Right lobe of liver (tissue), 6 donors: ENCODE results near the gene SLC16A8. TPM values are rescaled to one million over a fixed set of nuclear protein-coding genes. Genes with fewer than 3 reads are reported as not detected.

ENCODE experiments used
- ATAC-seq, 4 donors: fragments of 200-7000 bp; cut with Tn5 transposase; one replicate each; pipeline ENCODE4 v1.9.1; 2020; ENCODE audit warnings: mild to moderate bottlenecking in 4 of 4, moderate library complexity in 4 of 4
- DNase-seq, 3 donors: peaks; one replicate each; pipeline ENCODE4 v3.0.0-alpha.2; 2020
- H3K27ac ChIP-seq, 3 donors: fragments of 200-600 bp; one replicate each; pipeline ENCODE4 v1.8.0; 2022
- H3K27me3 ChIP-seq, 2 donors: fragments of 200-600 bp; one replicate each; pipeline ENCODE4 v1.8.0; 2022
- H3K36me3 ChIP-seq, 4 donors: fragments of 200-600 bp; sonication (generic) in 1 of 4; one replicate each; pipeline versions ENCODE4 v1.5.1 to v1.8.0; 2017 to 2022; ENCODE audit warnings: control low read depth in 1 of 4
- H3K4me1 ChIP-seq, 4 donors: fragments of 200-600 bp; sonication (generic) in 1 of 4; one replicate each; pipeline versions ENCODE4 v1.5.1 to v1.8.0; 2017 to 2022; ENCODE audit warnings: control low read depth in 1 of 4
- H3K4me3 ChIP-seq, 3 donors: fragments of 200-600 bp; one replicate each; pipeline ENCODE4 v1.8.0; 2022
- H3K9me3 ChIP-seq, 4 donors: fragments of 200-600 bp; sonication (generic) in 1 of 4; one replicate each; pipeline versions ENCODE4 v1.5.1 to v1.8.0; 2017 to 2022; ENCODE audit warnings: control low read depth in 1 of 4
- CTCF ChIP-seq, 4 donors: fragments of 200-600 bp in 3 of 4; fragments of 450-650 bp in 1 of 4; IDR thresholded peaks; one replicate each; pipeline versions ENCODE4 v1.5.1 to v1.8.0; 2016 to 2022; ENCODE audit warnings: antibody characterized with exemption in 4 of 4, mild to moderate bottlenecking in 2 of 4
- POLR2A ChIP-seq: fragments of 450-650 bp; IDR thresholded peaks from one replicate; pipeline ENCODE4 v1.6.1; 2017; ENCODE audit warnings: antibody characterized with exemption, mild to moderate bottlenecking
- WGBS: methylation state at CpG from one replicate; pipeline ENCODE4 v1.1.6; 2018; ENCODE audit warnings: low coverage, low lambda C conversion rate; ENCODE audit not compliant: insufficient coverage; ENCODE audit errors: missing lambda C conversion rate; 5-methylcytosine and 5-hydroxymethylcytosine counted together
- intact Hi-C, 2 donors: fragments of 100-400 bp; cut with DNase I; formaldehyde crosslinking; loops; one replicate each; pipeline versions ENCODE4 v1.11.2 to v1.14.1; 2022
- total RNA-seq, 6 experiments: library from RNA; depleted of rRNA in 2 of 6; stranded (reverse); fragments of >200 nt in 2 of 6; fragmentation: NEBNext Ultra II Directional in 3 of 6; extraction: Animal tissue kit (Norgen Biotek cat#: 25700) in 3 of 6; gene quantifications; one replicate each; pipeline versions ENCODE4 v1.1.0 to v1.2.4, GENCODE V29; 2016 to 2023
- donor health status: DM: no; HTN: yes; CAD: no.
- donor health status: DM: no; HTN: no; CAD: no.
- donor health status: DM: no; HTN: no; CAD: no.
- donor health status: DM: no; HTN: yes; CAD: no.
- donor health status: DM: no; HTN: yes; CAD: no.

The SLC16A8 gene
- total RNA-seq, 6 experiments from 2014 or later, result not detected

DNA sequence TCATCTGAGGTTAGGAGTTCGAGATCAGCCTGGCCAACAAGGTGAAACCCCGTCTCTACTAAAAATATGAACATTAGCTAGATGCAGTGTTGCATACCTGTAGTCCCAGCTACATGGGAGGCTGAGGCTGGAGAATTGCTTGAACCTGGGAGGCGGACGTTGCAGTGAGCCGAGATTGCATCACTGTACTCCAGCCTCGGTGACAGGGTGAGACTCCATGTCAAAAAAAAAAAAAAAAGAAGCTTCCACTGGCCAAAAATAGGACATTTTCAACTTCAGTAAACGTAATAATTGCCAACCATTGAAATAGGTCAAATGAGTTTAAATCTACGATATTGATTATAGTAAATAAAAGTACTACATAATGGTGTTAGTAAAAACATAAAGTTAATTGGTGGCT is 19.7 kb upstream of the SLC16A8 start:
- Histone ChIP-seq H3K27me3 (no peaks in the 10 kb centered on the region), H3K27ac (no peak overlapping the region), H3K4me1 (peaks cover 0 to 15% (median 6%) of the 10 kb centered on the region in 4 donors), H3K36me3 (no peaks in the 10 kb centered on the region), H3K4me3 (no peak overlapping the region), H3K9me3 (no peaks in the 10 kb centered on the region)
- ATAC-seq, result no peak
- intact Hi-C loops, result loop anchor here in 1 of 2 donors (10.0 kb wide), 1 partner anchor 131 kb away; no protein-coding TSS in a partner anchor
- no peak for DNase-seq
- 49% methylated on average over 7 of the region's 8 CpGs for WGBS
- TF ChIP-seq POLR2A, result no peak
- TF ChIP-seq CTCF (IDR thresholded peaks at IDR 0.05), result no peak

DNA sequence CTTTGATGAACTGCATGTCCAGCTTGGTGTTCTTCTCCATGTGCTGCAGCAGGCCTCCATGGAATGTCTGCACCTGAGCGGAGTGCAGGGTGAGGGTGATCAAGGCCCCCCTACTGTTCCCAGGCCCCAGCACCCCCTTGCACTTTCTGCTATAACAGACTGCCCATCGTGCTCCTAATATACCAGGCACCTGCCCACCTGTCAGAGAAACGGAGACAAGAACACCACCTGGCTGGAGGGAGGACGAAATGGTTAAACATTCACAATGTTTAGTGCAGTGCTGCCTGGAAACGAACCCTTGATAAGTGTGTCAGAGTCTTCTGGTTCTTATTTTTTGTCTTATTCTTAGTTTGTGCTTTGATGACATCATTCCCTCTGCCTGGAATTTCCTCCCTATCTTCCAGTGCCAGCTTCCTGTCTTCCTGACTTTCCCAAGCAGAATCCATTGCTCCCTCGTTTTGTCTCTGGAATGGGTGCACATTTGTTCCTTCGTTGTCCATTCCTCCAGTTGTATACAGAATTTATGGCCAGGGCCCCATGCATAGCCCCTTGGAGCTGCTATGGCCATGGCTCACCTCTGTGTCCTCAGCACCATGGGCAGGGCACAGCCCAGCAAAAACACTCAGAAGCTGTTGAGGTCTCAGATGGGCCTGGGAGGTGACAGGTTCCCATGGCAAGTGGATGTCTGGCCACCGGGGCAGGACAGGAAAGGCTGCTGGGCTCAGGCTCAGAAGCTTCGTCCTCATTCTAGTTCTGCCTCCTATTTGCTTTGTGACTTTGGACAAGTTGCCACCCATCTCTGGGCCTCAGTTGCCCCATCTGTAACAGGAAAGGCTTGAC is 14.6 kb upstream of the SLC16A8 start:
- Histone ChIP-seq H3K27ac (no peak overlapping the region), H3K4me1 (no peaks in the 10 kb centered on the region), H3K36me3 (no peaks in the 10 kb centered on the region), H3K9me3 (no peaks in the 10 kb centered on the region), H3K27me3 (no peaks in the 10 kb centered on the region), H3K4me3 (no peak overlapping the region)
- TF ChIP-seq POLR2A (no peak), CTCF (IDR thresholded peaks at IDR 0.05) (no peak)
- ATAC-seq (peak in 3 of 4 donors; percentile 12 to 31 (median 29)), DNase-seq (no peak)
- intact Hi-C loops, result no loop called here
- WGBS, result 50% methylated on average over 5 of the region's 9 CpGs

GRCh38 chr22:38097557-38098409 is 13.8 kb upstream of the SLC16A8 start:
- Histone ChIP-seq H3K27me3 (no peaks in the 10 kb centered on the region), H3K9me3 (no peaks in the 10 kb centered on the region), H3K4me3 (no peak overlapping the region), H3K36me3 (no peaks in the 10 kb centered on the region), H3K27ac (no peak overlapping the region), H3K4me1 (no peaks in the 10 kb centered on the region)
- DNase-seq, result peak in 2 of 3 donors; percentile 14 to 44
- peak in 2 of 4 donors; percentile 10 to 26 for ATAC-seq
- peak in 1 of 4 donors; percentile 12 for TF ChIP-seq CTCF (IDR thresholded peaks at IDR 0.05)
- TF ChIP-seq POLR2A, result no peak
- intact Hi-C loops, result no loop called here
- WGBS, result 55% methylated on average over 19 of the region's 32 CpGs

DNA sequence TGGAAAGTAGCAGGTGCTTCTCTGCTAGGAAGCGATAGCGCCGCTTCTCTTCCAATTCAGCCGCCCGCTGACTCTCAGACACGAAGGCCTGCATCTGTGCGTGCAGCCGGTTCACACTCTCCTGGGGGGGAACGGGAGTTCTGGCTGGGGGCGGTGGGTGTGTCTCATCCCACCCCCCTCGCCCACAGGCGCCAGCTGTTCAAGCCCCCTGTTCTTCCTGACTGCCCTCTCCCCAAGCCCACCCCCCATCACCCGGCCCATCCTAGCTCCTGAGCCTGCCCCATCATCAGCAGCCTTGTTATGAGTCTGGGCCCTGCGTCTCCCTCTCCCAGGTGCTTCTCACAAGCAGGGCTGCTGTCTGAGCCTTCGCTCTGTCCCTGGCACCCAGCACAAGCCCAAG is 13.1 kb upstream of the SLC16A8 start:
- intact Hi-C loops, result no loop called here
- no peak for TF ChIP-seq POLR2A
- no peak for TF ChIP-seq CTCF (IDR thresholded peaks at IDR 0.05)
- no peak overlapping the region for H3K27ac ChIP-seq
- ATAC-seq (peak in 1 of 4 donors; percentile 11), DNase-seq (no peak)
- no peaks in the 10 kb centered on the region for H3K9me3 ChIP-seq
- no peaks in the 10 kb centered on the region for H3K36me3 ChIP-seq
- H3K4me1 ChIP-seq, result no peaks in the 10 kb centered on the region
- no peak overlapping the region for H3K4me3 ChIP-seq
- WGBS, result 67% methylated on average over 9 of the region's 15 CpGs
- H3K27me3 ChIP-seq, result no peaks in the 10 kb centered on the region
